HepG2 (cell line): Measurements from ENCODE around the gene MEF2A. TPM values are rescaled to one million over a fixed set of nuclear protein-coding genes. Genes with fewer than 3 reads are reported as not detected.

Experiments
- EED ChIP-seq: sonication (generic); formaldehyde crosslinking; IDR thresholded peaks from 2 replicates; pipeline ENCODE4 v1.5.0; 2020; ENCODE audit warnings: mild to moderate bottlenecking, missing genetic modification reagents
- HNRNPL ChIP-seq: fragments of 200-400 bp; formaldehyde crosslinking; IDR thresholded peaks from 2 replicates; pipeline ENCODE4 v1.6.1; 2017; ENCODE audit warnings: mild to moderate bottlenecking, low read depth, low read length
- HNRNPUL1 ChIP-seq: fragments of 200-400 bp; formaldehyde crosslinking; IDR thresholded peaks from 2 replicates; pipeline ENCODE4 v1.6.1; 2017; ENCODE audit warnings: low read depth, mild to moderate bottlenecking, low read length, moderate library complexity
- HOXA3 ChIP-seq: sonication (generic); formaldehyde crosslinking; IDR thresholded peaks from 2 replicates; pipeline ENCODE4 v1.5.0; 2020; ENCODE audit warnings: missing genetic modification reagents
- ISX ChIP-seq: sonication (generic); formaldehyde crosslinking; conservative IDR thresholded peaks from 2 replicates; pipeline ENCODE4 v1.5.0; 2020; ENCODE audit warnings: missing genetic modification reagents
- MTF2 ChIP-seq: sonication (generic); formaldehyde crosslinking; IDR thresholded peaks from 2 replicates; pipeline ENCODE4 v1.5.0; 2020; ENCODE audit warnings: missing genetic modification reagents, borderline replicate concordance
- NFATC3 ChIP-seq: sonication (generic); formaldehyde crosslinking; IDR thresholded peaks from 2 replicates; pipeline ENCODE4 v1.5.1; 2020; ENCODE audit warnings: mild to moderate bottlenecking, missing genetic modification reagents
- NFIB ChIP-seq: sonication (generic); formaldehyde crosslinking; IDR thresholded peaks from 2 replicates; pipeline ENCODE4 v1.9.0; 2021; ENCODE audit warnings: missing genetic modification reagents, mild to moderate bottlenecking, borderline replicate concordance
- ZBTB3 ChIP-seq: sonication (generic); formaldehyde crosslinking; IDR thresholded peaks from 2 replicates; pipeline ENCODE4 v1.4.0; 2020; ENCODE audit warnings: low read depth, mild to moderate bottlenecking, moderate library complexity, missing genetic modification reagents, borderline replicate concordance
- ZEB1 ChIP-seq: IDR thresholded peaks from 2 replicates; pipeline ENCODE4 v1.6.1; 2012; ENCODE audit warnings: mild to moderate bottlenecking, low read depth, inconsistent platforms; ENCODE audit not compliant: insufficient replicate concordance
- ZNF484 ChIP-seq: sonication (generic); formaldehyde crosslinking; IDR thresholded peaks from 2 replicates; pipeline ENCODE4 v1.5.1; 2020; ENCODE audit warnings: mild to moderate bottlenecking, low read depth, missing genetic modification reagents, borderline replicate concordance
- ZNF547 ChIP-seq: sonication (generic); formaldehyde crosslinking; IDR thresholded peaks from 2 replicates; pipeline ENCODE4 v1.5.1; 2020; ENCODE audit warnings: mild to moderate bottlenecking, missing genetic modification reagents
- ZNF83 ChIP-seq: sonication (generic); formaldehyde crosslinking; IDR thresholded peaks from 2 replicates; pipeline ENCODE4 v1.4.0; 2020; ENCODE audit warnings: missing genetic modification reagents, mild to moderate bottlenecking, borderline replicate concordance
- ZNF883 ChIP-seq: sonication (generic); formaldehyde crosslinking; IDR thresholded peaks from 2 replicates; pipeline ENCODE4 v1.5.1; 2020; ENCODE audit warnings: mild to moderate bottlenecking, missing genetic modification reagents; ENCODE audit errors: not compliant biosample characterization
- polyA plus RNA-seq, 8 experiments: library from polyadenylated mRNA; depleted of rRNA in 3 of 8; stranded (reverse) in 7 of 8; unstranded in 1 of 8; fragments of >200 nt; fragmentation: Illumina TruSeq in 4 of 8; extraction: Trizol in 4 of 8; gene quantifications; 2 replicates each; pipeline versions ENCODE4 v1.2.1 to v1.2.3, GENCODE V29; 2011 to 2016; ENCODE audit warnings: low read depth in 4 of 8, missing spikeins in 1 of 8, mixed read lengths in 1 of 8; ENCODE audit not compliant: insufficient read depth in 1 of 8
- total RNA-seq, 5 experiments: library from RNA; depleted of rRNA; stranded (reverse); fragments of >200 nt; fragmentation: Illumina TruSeq; extraction: Trizol; gene quantifications; 2 replicates each; pipeline ENCODE4 v1.2.3, GENCODE V29; 2016; ENCODE audit warnings: low read depth in 1 of 5
- TF ChIP-seq, protein P1 (sequence below): sonication (generic); formaldehyde crosslinking; IDR thresholded peaks from 2 replicates; pipeline ENCODE4 v1.4.0; 2020; ENCODE audit warnings: missing genetic modification reagents
- TF ChIP-seq, protein P2 (sequence below): sonication (generic); formaldehyde crosslinking; IDR thresholded peaks from 2 replicates; pipeline ENCODE4 v1.4.0; 2020; ENCODE audit warnings: missing genetic modification reagents
- TF ChIP-seq, protein P3 (sequence below): sonication (generic); formaldehyde crosslinking; IDR thresholded peaks from 2 replicates; pipeline ENCODE4 v1.4.0; 2020; ENCODE audit warnings: mild to moderate bottlenecking, missing genetic modification reagents

Gene MEF2A
- total and polyA plus RNA-seq, 2 of the 13 experiments (the other 11 are each of a cell fraction or from before 2014, with no cell fraction given): 15.2 to 24.4 TPM

DNA sequence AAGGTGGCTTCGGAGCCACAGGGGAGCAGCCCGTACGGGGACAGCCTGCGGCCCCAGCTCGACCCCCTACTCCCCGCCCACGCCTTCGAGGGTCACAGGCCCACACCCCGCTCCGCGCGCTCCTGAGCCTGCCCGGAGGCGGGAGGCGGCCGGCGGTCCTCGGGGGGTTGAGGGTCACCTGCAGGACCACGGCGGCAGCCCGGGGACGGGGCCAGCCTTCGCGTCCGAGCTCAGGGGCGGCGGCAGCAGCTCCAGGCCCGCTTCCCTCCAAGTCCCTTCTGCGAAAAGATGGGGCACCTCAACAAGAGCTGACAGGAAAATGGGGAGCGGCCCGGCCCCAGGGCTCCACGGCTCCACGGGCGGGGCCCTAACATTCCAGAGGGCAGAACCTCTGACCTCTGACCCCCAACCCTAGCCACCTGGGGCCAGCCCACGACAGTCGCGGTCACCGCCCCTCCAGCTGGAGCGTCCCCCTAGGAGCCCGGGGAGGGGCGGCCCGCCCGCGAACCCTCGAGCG is 167.0 kb downstream of the MEF2A start (continued):
- TF ChIP-seq ZEB1 (no peak), ZBTB3 (CRISPR knock-in tag) (no peak), HNRNPL (no peak), ZNF883 (CRISPR knock-in tag) (peak; percentile 57), ZNF484 (CRISPR knock-in tag) (no peak), MTF2 (CRISPR knock-in tag) (no peak), ISX (CRISPR knock-in tag) (no peak), NFATC3 (CRISPR knock-in tag) (no peak), NFIB (CRISPR knock-in tag) (0 out of 2 replicates have a peak, but pooled peaks have one; percentile 50), ZNF547 (CRISPR knock-in tag) (peak; percentile 31), EED (CRISPR knock-in tag) (0 out of 2 replicates have a peak, but pooled peaks have one; percentile 70), HOXA3 (CRISPR knock-in tag) (peak; percentile 42; the same call in 1 of the 2 replicates), ZNF83 (CRISPR knock-in tag) (no peak), HNRNPUL1 (no peak)
- TF ChIP-seq, protein P1, sequence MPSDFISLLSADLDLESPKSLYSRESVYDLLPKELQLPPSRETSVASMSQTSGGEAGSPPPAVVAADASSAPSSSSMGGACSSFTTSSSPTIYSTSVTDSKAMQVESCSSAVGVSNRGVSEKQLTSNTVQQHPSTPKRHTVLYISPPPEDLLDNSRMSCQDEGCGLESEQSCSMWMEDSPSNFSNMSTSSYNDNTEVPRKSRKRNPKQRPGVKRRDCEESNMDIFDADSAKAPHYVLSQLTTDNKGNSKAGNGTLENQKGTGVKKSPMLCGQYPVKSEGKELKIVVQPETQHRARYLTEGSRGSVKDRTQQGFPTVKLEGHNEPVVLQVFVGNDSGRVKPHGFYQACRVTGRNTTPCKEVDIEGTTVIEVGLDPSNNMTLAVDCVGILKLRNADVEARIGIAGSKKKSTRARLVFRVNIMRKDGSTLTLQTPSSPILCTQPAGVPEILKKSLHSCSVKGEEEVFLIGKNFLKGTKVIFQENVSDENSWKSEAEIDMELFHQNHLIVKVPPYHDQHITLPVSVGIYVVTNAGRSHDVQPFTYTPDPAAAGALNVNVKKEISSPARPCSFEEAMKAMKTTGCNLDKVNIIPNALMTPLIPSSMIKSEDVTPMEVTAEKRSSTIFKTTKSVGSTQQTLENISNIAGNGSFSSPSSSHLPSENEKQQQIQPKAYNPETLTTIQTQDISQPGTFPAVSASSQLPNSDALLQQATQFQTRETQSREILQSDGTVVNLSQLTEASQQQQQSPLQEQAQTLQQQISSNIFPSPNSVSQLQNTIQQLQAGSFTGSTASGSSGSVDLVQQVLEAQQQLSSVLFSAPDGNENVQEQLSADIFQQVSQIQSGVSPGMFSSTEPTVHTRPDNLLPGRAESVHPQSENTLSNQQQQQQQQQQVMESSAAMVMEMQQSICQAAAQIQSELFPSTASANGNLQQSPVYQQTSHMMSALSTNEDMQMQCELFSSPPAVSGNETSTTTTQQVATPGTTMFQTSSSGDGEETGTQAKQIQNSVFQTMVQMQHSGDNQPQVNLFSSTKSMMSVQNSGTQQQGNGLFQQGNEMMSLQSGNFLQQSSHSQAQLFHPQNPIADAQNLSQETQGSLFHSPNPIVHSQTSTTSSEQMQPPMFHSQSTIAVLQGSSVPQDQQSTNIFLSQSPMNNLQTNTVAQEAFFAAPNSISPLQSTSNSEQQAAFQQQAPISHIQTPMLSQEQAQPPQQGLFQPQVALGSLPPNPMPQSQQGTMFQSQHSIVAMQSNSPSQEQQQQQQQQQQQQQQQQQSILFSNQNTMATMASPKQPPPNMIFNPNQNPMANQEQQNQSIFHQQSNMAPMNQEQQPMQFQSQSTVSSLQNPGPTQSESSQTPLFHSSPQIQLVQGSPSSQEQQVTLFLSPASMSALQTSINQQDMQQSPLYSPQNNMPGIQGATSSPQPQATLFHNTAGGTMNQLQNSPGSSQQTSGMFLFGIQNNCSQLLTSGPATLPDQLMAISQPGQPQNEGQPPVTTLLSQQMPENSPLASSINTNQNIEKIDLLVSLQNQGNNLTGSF: 0 out of 2 replicates have a peak, but pooled peaks have one; percentile 11
- TF ChIP-seq, protein P2, sequence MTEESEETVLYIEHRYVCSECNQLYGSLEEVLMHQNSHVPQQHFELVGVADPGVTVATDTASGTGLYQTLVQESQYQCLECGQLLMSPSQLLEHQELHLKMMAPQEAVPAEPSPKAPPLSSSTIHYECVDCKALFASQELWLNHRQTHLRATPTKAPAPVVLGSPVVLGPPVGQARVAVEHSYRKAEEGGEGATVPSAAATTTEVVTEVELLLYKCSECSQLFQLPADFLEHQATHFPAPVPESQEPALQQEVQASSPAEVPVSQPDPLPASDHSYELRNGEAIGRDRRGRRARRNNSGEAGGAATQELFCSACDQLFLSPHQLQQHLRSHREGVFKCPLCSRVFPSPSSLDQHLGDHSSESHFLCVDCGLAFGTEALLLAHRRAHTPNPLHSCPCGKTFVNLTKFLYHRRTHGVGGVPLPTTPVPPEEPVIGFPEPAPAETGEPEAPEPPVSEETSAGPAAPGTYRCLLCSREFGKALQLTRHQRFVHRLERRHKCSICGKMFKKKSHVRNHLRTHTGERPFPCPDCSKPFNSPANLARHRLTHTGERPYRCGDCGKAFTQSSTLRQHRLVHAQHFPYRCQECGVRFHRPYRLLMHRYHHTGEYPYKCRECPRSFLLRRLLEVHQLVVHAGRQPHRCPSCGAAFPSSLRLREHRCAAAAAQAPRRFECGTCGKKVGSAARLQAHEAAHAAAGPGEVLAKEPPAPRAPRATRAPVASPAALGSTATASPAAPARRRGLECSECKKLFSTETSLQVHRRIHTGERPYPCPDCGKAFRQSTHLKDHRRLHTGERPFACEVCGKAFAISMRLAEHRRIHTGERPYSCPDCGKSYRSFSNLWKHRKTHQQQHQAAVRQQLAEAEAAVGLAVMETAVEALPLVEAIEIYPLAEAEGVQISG (CRISPR knock-in tag): no peak
- TF ChIP-seq, protein P3, sequence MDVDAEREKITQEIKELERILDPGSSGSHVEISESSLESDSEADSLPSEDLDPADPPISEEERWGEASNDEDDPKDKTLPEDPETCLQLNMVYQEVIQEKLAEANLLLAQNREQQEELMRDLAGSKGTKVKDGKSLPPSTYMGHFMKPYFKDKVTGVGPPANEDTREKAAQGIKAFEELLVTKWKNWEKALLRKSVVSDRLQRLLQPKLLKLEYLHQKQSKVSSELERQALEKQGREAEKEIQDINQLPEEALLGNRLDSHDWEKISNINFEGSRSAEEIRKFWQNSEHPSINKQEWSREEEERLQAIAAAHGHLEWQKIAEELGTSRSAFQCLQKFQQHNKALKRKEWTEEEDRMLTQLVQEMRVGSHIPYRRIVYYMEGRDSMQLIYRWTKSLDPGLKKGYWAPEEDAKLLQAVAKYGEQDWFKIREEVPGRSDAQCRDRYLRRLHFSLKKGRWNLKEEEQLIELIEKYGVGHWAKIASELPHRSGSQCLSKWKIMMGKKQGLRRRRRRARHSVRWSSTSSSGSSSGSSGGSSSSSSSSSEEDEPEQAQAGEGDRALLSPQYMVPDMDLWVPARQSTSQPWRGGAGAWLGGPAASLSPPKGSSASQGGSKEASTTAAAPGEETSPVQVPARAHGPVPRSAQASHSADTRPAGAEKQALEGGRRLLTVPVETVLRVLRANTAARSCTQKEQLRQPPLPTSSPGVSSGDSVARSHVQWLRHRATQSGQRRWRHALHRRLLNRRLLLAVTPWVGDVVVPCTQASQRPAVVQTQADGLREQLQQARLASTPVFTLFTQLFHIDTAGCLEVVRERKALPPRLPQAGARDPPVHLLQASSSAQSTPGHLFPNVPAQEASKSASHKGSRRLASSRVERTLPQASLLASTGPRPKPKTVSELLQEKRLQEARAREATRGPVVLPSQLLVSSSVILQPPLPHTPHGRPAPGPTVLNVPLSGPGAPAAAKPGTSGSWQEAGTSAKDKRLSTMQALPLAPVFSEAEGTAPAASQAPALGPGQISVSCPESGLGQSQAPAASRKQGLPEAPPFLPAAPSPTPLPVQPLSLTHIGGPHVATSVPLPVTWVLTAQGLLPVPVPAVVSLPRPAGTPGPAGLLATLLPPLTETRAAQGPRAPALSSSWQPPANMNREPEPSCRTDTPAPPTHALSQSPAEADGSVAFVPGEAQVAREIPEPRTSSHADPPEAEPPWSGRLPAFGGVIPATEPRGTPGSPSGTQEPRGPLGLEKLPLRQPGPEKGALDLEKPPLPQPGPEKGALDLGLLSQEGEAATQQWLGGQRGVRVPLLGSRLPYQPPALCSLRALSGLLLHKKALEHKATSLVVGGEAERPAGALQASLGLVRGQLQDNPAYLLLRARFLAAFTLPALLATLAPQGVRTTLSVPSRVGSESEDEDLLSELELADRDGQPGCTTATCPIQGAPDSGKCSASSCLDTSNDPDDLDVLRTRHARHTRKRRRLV (CRISPR knock-in tag): no peak
